COR-L47 (cell line): ENCODE measurements around the gene CLDN4.

Source experiments
- DNase-seq: peaks from one replicate; lab custom pipeline; 2025; lab: John Stamatoyannopoulos, UW

The CLDN4 gene

DNA sequence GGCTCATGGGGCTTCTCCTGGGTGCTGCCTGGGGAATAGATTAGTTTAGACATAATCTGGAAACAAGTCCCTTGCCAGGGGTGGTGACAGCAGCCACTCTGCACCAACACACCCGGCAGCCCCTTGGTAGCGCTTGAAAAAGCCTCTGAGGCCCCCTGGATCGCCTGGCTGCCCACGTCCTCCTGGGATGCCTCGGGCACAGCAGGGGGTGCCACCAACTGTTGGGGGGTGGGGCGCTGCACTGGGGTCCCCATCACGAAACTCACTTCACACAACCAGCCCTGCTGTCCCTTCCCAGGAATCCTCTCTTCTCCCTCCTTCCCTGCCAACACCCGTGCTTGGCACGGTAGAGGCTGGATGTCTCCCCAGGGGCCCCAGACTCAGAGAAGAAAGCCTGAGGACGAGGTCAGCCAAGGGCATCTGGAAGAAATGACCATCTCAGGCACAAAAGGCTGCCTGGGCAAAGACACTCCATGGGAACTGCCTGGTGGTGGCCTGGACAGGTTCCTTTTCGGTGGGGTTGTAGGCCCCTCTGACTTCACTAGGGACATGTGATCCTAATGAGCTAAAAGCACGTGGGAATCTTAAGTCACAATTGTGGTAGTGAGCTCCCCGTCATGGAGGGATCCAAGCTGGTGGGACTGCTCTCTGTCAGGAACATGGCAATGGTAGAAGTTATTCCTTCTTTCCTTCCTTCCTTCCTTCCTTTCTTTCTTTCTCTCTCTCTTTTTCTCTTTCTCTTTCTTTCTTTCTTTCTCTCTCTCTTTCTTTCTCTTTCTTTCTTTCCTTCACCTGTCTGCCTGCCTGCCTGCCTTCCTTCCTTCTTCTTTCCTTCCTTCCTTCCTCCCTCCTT is 41.5 kb downstream of the CLDN4 start:
- no peak for DNase-seq

DNA sequence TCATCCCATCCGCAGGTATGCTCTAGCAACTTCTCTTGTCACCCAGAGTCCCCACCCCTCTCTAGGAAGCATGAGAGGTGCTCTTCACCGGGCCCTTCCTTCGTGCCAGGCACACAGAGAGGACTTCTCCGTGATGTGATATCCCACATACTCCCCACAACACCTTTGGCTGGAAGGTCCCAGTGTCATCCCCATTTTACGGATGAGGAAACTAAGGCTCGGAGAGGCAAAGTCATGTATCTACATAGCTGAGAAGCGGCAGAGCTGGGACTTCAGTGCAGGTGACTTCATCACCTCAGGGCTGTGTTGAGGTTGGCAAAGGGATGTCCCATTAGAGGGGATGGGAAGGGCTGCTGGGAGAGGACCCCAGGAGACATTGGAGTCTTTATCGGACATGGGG is 45.6 kb downstream of the CLDN4 start:
- DNase-seq = no peak

DNA sequence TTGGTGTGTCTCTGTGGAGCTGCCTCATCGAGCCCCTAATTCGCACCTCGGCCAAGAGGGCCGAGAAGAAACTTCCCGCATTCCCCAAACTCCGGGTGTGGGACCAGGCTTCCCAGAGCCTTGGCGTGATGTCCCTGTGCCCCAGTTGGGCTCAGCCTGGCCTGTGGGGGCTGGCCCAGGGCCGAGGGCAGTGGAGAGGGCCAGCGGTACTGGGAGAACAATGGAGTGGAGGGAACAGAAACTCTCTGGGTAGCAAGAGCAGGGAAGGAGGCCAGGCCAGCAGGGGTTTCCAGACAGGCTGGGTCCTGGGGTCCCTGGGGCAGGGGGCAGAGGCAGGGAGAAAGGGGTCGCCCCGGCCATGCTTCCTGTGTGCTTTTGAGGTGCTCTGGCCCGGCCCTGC is 46.2 kb downstream of the CLDN4 start:
- DNase-seq = no peak

DNA sequence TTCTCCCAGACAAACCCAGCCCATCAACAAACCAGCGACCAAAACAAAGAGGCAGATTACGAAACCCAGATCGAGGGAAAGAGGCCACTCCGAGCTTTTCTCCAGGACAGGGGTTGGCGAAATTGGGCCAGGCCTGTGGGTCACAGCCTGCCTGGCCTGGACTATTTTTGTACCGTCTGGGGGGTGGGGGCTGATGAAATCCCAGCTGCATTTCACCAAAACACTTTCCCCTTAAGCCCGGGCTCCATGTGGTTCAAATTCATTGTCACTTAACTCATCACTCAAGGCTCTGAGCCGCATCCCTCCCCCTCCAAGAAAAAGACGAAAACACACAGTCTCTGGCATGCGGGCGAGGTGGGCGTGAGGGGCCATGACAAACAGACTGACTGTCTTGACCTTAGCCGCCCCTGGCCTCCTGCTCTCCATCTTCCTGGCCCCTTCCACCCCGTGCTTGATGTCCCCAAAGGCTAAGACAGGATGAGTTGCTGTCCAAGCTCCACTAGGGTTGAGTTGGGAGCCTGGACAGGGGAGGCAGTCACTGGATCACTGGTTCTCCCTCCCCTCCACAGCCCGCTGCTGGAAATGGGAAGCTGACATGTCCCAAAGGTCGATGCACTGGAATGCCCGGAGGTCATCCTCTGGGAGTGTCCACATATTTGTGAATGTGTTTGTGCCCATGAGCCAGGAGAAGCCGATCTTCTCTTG is 49.3 kb downstream of the CLDN4 start:
- no peak for DNase-seq

DNA sequence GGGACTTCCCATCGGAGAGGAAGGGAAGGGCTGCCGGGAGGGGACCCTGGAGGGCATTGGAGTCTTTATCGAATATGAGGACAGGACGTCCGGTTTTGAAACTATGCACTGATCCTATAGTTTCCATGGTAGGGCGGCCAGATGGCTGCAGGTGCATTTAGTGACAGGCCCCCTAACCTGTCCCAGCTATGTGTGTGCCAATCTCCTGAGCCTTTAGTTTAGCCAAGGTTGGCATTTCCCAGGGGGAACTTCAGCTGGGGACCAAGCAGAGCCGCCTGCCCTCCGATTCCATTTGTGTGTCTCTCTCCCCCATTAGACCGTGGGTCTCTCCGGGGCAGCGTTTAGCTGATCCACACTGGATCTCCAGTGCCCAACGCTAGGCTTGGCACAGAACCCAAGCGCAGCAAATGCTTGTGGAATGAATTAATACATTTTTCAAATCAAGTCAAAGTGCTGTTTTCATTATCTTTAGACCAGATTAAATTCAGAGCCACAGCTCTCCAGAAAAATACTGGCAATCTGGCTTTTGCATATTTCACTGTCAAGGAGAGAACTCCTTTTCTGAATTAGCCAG is 50.0 kb downstream of the CLDN4 start:
- DNase-seq = no peak

DNA sequence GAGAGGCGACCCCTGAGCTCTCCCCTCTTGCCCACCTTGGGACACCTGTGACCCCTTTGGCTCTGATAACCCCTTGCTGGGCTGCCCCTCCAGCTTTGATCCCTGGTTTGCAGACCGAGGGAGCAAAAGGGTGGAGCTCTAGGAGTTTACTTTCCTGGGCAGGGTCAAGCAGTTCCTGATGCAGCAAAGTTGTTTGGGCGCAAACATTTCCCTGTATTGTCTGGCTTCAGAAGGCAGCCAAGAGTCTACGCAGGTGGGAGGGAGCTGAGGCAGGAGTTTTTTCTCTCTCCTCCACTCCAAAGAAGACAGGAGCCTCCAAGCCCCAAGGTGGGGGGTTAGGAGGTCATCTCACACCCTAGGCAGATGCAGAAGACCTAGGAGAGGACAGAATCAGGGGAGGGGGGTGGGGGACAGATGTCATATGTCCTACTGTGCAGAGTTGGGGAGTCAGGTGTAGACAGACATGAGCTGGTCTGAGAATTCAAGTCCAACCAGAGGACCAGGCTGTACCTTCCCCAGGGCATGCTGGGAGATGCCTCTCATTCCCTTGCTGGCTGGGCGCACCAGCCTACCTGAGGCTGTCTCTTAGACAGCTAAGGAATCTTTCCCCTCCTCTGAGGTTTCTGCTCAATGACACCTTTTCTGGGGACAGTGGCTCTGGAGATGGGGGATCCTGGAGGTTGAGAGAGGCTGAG is 50.7 kb downstream of the CLDN4 start:
- DNase-seq = no peak

DNA sequence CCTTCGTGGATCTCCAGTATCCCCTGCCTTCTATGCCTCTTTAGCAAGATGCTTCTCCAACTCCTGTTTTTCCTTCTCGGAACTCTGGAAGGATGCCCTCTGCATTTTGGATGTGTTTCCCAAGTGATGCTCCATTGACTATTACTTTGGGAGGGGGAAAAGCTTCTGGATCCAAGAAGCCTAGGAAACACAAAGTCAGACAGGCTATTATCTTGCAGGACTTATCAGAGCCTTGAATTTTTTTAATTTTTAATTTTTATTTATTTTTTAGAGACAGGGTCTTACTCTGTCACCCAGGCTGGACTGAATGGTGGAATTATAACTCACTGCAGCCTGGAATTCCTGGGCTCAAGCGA is 51.2 kb downstream of the CLDN4 start:
- no peak for DNase-seq
